ENCODE results near the gene TP53. TPM values are rescaled to one million over a fixed set of nuclear protein-coding genes. Genes with fewer than 3 reads are reported as not detected.

TP53 gene
- total RNA-seq, 4 donors from 2014 or later = 27.9 to 49.7 (median 31.7) TPM

GRCh38 chr17:7623661-7624060 lies 63.6 kb downstream of the TP53 start:
- H3K27me3 ChIP-seq = no peaks in the 10 kb centered on the region
- no peaks in the 10 kb centered on the region for H3K9me3 ChIP-seq
- no peaks in the 10 kb centered on the region for H3K36me3 ChIP-seq
- no peak overlapping the region for H3K27ac ChIP-seq
- DNase-seq = no peak
- peaks cover 12 to 16% (median 15%) of the 10 kb centered on the region in 4 donors for H3K4me1 ChIP-seq
- in situ Hi-C loops (cut with MboI; ENCODE audit: low pct_ligation_motif_present in 1 of 4, low pct_unique_long_range_greater_than_20kb in 1 of 4, low sequenced_read_pairs in 3 of 4) (no loop called here), intact Hi-C loops (cut with DNase I; ENCODE audit: low total_unique reads) (no loop called here)
- TF ChIP-seq EP300 (IDR thresholded peaks at IDR 0.05; ENCODE audit: low read depth) (no peak), POLR2A (IDR thresholded peaks at IDR 0.05) (no peak), POLR2AphosphoS5 (IDR thresholded peaks at IDR 0.05) (no peak)
- TF ChIP-seq, protein P1, sequence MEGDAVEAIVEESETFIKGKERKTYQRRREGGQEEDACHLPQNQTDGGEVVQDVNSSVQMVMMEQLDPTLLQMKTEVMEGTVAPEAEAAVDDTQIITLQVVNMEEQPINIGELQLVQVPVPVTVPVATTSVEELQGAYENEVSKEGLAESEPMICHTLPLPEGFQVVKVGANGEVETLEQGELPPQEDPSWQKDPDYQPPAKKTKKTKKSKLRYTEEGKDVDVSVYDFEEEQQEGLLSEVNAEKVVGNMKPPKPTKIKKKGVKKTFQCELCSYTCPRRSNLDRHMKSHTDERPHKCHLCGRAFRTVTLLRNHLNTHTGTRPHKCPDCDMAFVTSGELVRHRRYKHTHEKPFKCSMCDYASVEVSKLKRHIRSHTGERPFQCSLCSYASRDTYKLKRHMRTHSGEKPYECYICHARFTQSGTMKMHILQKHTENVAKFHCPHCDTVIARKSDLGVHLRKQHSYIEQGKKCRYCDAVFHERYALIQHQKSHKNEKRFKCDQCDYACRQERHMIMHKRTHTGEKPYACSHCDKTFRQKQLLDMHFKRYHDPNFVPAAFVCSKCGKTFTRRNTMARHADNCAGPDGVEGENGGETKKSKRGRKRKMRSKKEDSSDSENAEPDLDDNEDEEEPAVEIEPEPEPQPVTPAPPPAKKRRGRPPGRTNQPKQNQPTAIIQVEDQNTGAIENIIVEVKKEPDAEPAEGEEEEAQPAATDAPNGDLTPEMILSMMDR (IDR thresholded peaks at IDR 0.05) = no peak
- H3K4me3 ChIP-seq = no peak overlapping the region
- 77 to 86% methylated on average over 3 to 5 of the region's 5 CpGs for WGBS, 2 donors (ENCODE audit: low coverage in 1 of 2)

GRCh38 chr17:7620835-7621234 lies 66.5 kb downstream of the TP53 start:
- H3K4me1 ChIP-seq = no peaks in the 10 kb centered on the region
- TF ChIP-seq, protein P1 (IDR thresholded peaks at IDR 0.05) = no peak
- no peak for TF ChIP-seq EP300 (IDR thresholded peaks at IDR 0.05; ENCODE audit: low read depth)
- no peak for TF ChIP-seq POLR2AphosphoS5 (IDR thresholded peaks at IDR 0.05)
- TF ChIP-seq POLR2A (IDR thresholded peaks at IDR 0.05) = no peak
- no peak overlapping the region for H3K27ac ChIP-seq
- intact Hi-C loops (cut with DNase I; ENCODE audit: low total_unique reads) (no loop called here), in situ Hi-C loops (cut with MboI; ENCODE audit: low pct_ligation_motif_present in 1 of 4, low pct_unique_long_range_greater_than_20kb in 1 of 4, low sequenced_read_pairs in 3 of 4) (no loop called here)
- 92 to 95% methylated on average over 3 to 8 of the region's 8 CpGs for WGBS, 2 donors (ENCODE audit: low coverage in 1 of 2)
- H3K36me3 ChIP-seq = no peaks in the 10 kb centered on the region
- DNase-seq = no peak
- no peaks in the 10 kb centered on the region for H3K9me3 ChIP-seq
- no peak overlapping the region for H3K4me3 ChIP-seq
- no peaks in the 10 kb centered on the region for H3K27me3 ChIP-seq

GRCh38 chr17:7618608-7619007 lies 68.7 kb downstream of the TP53 start:
- TF ChIP-seq EP300 (IDR thresholded peaks at IDR 0.05; ENCODE audit: low read depth) (no peak), POLR2A (IDR thresholded peaks at IDR 0.05) (no peak), POLR2AphosphoS5 (IDR thresholded peaks at IDR 0.05) (no peak)
- TF ChIP-seq, protein P1 (IDR thresholded peaks at IDR 0.05) = no peak
- Histone ChIP-seq H3K9me3 (no peaks in the 10 kb centered on the region), H3K27me3 (no peaks in the 10 kb centered on the region), H3K36me3 (no peaks in the 10 kb centered on the region), H3K4me3 (no peak overlapping the region), H3K4me1 (peaks cover 0 to 11% (median 4%) of the 10 kb centered on the region in 4 donors), H3K27ac (no peak overlapping the region)
- DNase-seq = no peak
- in situ Hi-C loops (cut with MboI; ENCODE audit: low pct_ligation_motif_present in 1 of 4, low pct_unique_long_range_greater_than_20kb in 1 of 4, low sequenced_read_pairs in 3 of 4) (no loop called here), intact Hi-C loops (cut with DNase I; ENCODE audit: low total_unique reads) (no loop called here)
- WGBS, 2 donors (ENCODE audit: low coverage in 1 of 2) = 65 to 75% methylated on average over 4 to 5 of the region's 5 CpGs

Other genes with a start within 250 kb of the TP53 start
- 1 to 10 TPM in 3 of 4 donors, not detected in 1; 1.6 to 2.4 (median 1.9) TPM for gene FGF11, start 248.0 kb downstream of the TP53 start, total RNA-seq
- gene CHRNB1, start 242.4 kb downstream of the TP53 start, total RNA-seq = 10 to 100 TPM in 1 of 4 donors, 1 to 10 TPM in 2, not detected in 1; 5.8 to 10.3 (median 8.9) TPM
- gene ZBTB4, start 207.9 kb downstream of the TP53 start, total RNA-seq = 10 to 100 TPM; 18.3 to 48.6 (median 23.2) TPM
- gene SLC35G6, start 206.0 kb downstream of the TP53 start, total RNA-seq = not detected
- gene POLR2A, start 203.1 kb downstream of the TP53 start, total RNA-seq = 100 to 1,000 TPM in 3 of 4 donors, 10 to 100 TPM in 1; 91.3 to 321 (median 127) TPM
- gene TNFSF12, start 138.4 kb downstream of the TP53 start, total RNA-seq = 10 to 100 TPM; 20.8 to 53.1 (median 31.5) TPM
- 10 to 100 TPM; 19.7 to 94.3 (median 59.8) TPM for gene TNFSF13, start 128.7 kb downstream of the TP53 start, total RNA-seq
- gene SENP3, start 125.6 kb downstream of the TP53 start, total RNA-seq = 100 to 1,000 TPM in 1 of 4 donors, 10 to 100 TPM in 3; 37.0 to 159 (median 45.2) TPM
- 100 to 1,000 TPM in 1 of 4 donors, 10 to 100 TPM in 2, 1 to 10 TPM in 1; 3.8 to 102 (median 35.1) TPM for gene CD68, start 107.9 kb downstream of the TP53 start, total RNA-seq
- gene MPDU1, start 103.6 kb downstream of the TP53 start, total RNA-seq = 100 to 1,000 TPM in 3 of 4 donors, 10 to 100 TPM in 1; 97.9 to 312 (median 157) TPM
- gene SOX15, start 97.4 kb downstream of the TP53 start, total RNA-seq = 1 to 10 TPM in 2 of 4 donors, not detected in 2; 2.3 to 4.3 TPM
- gene FXR2, start 72.6 kb downstream of the TP53 start, total RNA-seq = 10 to 100 TPM; 11.7 to 25.4 (median 22.4) TPM
- gene SAT2, start 59.7 kb downstream of the TP53 start, total RNA-seq = 100 to 1,000 TPM in 1 of 4 donors, 10 to 100 TPM in 3; 21.7 to 106 (median 67.7) TPM
- gene SHBG, start 57.4 kb downstream of the TP53 start, total RNA-seq = under 1 TPM in 2 of 4 donors, not detected in 2; 0.32 to 0.41 TPM
- 10 to 100 TPM in 1 of 4 donors, 1 to 10 TPM in 1, under 1 TPM in 2; 0.40 to 20.6 (median 2.3) TPM for gene ATP1B2, start 36.6 kb downstream of the TP53 start, total RNA-seq
- 10 to 100 TPM in 1 of 4 donors, 1 to 10 TPM in 3; 3.7 to 33.0 (median 6.0) TPM for gene WRAP53, start 987 bp upstream of the TP53 start, total RNA-seq
- gene EFNB3, start 17.7 kb upstream of the TP53 start, total RNA-seq = under 1 TPM in 2 of 4 donors, not detected in 2; 0.32 to 0.41 TPM
- gene DNAH2, start 30.3 kb upstream of the TP53 start, total RNA-seq = under 1 TPM; under 0.01 to 0.55 (median 0.18) TPM
- gene KDM6B, start 146.7 kb upstream of the TP53 start, total RNA-seq = 10 to 100 TPM; 18.3 to 33.7 (median 30.2) TPM
- 10 to 100 TPM in 1 of 4 donors, 1 to 10 TPM in 3; 2.4 to 13.1 (median 6.8) TPM for gene TMEM88, start 167.6 kb upstream of the TP53 start, total RNA-seq
- 10 to 100 TPM; 59.8 to 95.3 (median 86.5) TPM for gene NAA38, start 170.1 kb upstream of the TP53 start, total RNA-seq
- 10 to 100 TPM in 1 of 4 donors, 1 to 10 TPM in 2, not detected in 1; 4.9 to 50.4 (median 9.6) TPM for gene CYB5D1, start 170.5 kb upstream of the TP53 start, total RNA-seq
- 10 to 100 TPM; 53.0 to 71.6 (median 62.0) TPM for gene CHD3, start 201.3 kb upstream of the TP53 start, total RNA-seq
- gene RNF227, start 228.8 kb upstream of the TP53 start, total RNA-seq = 1 to 10 TPM in 2 of 4 donors, under 1 TPM in 1, not detected in 1; 0.75 to 3.4 (median 2.7) TPM
- 1 to 10 TPM in 1 of 4 donors, under 1 TPM in 2, not detected in 1; 0.40 to 1.6 (median 0.82) TPM for gene KCNAB3, start 242.4 kb upstream of the TP53 start, total RNA-seq
- gene TRAPPC1, start 244.5 kb upstream of the TP53 start, total RNA-seq = 10 to 100 TPM; 42.7 to 70.9 (median 68.8) TPM
- gene CNTROB, start 244.7 kb upstream of the TP53 start, total RNA-seq = 10 to 100 TPM; 22.7 to 62.1 (median 31.6) TPM

Data from transverse colon (tissue), 4 donors.